Peyer's patch (tissue), 4 donors: Measurements from ENCODE around the gene SYNGR1. TPM values are rescaled to one million over a fixed set of nuclear protein-coding genes. Genes with fewer than 3 reads are reported as not detected.

ENCODE experiments used
- DNase-seq, 3 donors: peaks; one replicate each; pipeline ENCODE4 v3.0.0-alpha.2; 2017 to 2019
- H3K27ac ChIP-seq, 4 donors: fragments of 200-600 bp; sonication (generic); one replicate each; pipeline ENCODE4 v1.5.1; 2016 to 2019
- H3K27me3 ChIP-seq, 2 donors: fragments of 200-600 bp; sonication (generic); one replicate each; pipeline ENCODE4 v1.5.1; 2019
- H3K36me3 ChIP-seq, 3 donors: fragments of 200-600 bp; sonication (generic); one replicate each; pipeline ENCODE4 v1.5.1; 2016 to 2019
- H3K4me1 ChIP-seq, 4 donors: fragments of 200-600 bp; sonication (generic); one replicate each; pipeline ENCODE4 v1.5.1; 2016 to 2019
- H3K4me3 ChIP-seq, 4 donors: fragments of 200-600 bp; sonication (generic); 1 replicate in 3 of 4; 2 replicates in 1 of 4; pipeline ENCODE4 v1.5.1; 2016 to 2019; ENCODE audit warnings: mild to moderate bottlenecking in 1 of 4
- H3K9me3 ChIP-seq, 4 donors: fragments of 200-600 bp; sonication (generic); one replicate each; pipeline ENCODE4 v1.5.1; 2016 to 2019; ENCODE audit warnings: mild to moderate bottlenecking in 1 of 4
- POLR2A ChIP-seq, 2 donors: fragments of 450-650 bp; IDR thresholded peaks; one replicate each; pipeline ENCODE4 v1.5.1; 2017; ENCODE audit warnings: antibody characterized with exemption in 2 of 2, mild to moderate bottlenecking in 2 of 2, moderate library complexity in 2 of 2
- total RNA-seq, 4 donors: library from RNA; depleted of rRNA; stranded (reverse); fragments of >200 nt; gene quantifications; one replicate each; pipeline ENCODE4 v1.1.0, GENCODE V29; 2016
- TF ChIP-seq, protein P1 (sequence below), 6 experiments: fragments of 450-650 bp in 4 of 6; fragments of 200-600 bp in 2 of 6; sonication (generic) in 1 of 6; IDR thresholded peaks; one replicate each; pipeline ENCODE4 v1.5.1; 2017 to 2019; ENCODE audit warnings: antibody characterized with exemption in 6 of 6, mild to moderate bottlenecking in 3 of 6, moderate library complexity in 1 of 6

SYNGR1 gene
- total RNA-seq, 4 donors from 2014 or later = 0.35 to 22.3 (median 2.5) TPM

DNA sequence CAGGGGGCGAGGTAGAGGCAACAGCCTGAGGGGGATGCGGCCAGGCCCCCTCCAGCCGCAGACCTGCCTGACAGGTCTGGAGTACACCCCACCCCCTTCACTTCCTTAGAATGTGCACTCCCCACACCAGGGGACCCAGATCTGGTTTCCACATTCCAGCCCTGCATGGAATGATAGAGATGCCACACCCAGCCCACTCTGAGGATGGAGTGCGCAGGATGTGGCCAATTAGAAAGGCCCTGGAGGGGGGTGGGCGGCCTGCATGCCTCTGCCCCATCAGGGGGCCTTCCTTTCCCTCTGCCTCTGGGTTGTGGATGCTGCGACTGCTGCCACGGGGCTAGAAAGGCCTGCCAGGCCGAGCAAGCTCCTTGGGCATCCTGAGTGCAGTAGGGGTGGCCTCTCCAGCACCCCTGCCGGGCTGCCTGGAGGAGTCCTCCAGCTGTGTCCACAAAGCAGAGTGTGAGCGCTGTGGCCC is 78.8 kb downstream of the SYNGR1 start:
- no peak for DNase-seq
- peaks cover 0 to 82% (median 0%) of the 10 kb centered on the region in 3 donors for H3K36me3 ChIP-seq
- no peaks in the 10 kb centered on the region for H3K4me1 ChIP-seq
- H3K4me3 ChIP-seq = no peak overlapping the region
- H3K27ac ChIP-seq = no peak overlapping the region
- TF ChIP-seq, protein P1, sequence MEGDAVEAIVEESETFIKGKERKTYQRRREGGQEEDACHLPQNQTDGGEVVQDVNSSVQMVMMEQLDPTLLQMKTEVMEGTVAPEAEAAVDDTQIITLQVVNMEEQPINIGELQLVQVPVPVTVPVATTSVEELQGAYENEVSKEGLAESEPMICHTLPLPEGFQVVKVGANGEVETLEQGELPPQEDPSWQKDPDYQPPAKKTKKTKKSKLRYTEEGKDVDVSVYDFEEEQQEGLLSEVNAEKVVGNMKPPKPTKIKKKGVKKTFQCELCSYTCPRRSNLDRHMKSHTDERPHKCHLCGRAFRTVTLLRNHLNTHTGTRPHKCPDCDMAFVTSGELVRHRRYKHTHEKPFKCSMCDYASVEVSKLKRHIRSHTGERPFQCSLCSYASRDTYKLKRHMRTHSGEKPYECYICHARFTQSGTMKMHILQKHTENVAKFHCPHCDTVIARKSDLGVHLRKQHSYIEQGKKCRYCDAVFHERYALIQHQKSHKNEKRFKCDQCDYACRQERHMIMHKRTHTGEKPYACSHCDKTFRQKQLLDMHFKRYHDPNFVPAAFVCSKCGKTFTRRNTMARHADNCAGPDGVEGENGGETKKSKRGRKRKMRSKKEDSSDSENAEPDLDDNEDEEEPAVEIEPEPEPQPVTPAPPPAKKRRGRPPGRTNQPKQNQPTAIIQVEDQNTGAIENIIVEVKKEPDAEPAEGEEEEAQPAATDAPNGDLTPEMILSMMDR (IDR thresholded peaks at IDR 0.05) = no peak
- no peak for TF ChIP-seq POLR2A (IDR thresholded peaks at IDR 0.05)
- H3K27me3 ChIP-seq = no peaks in the 10 kb centered on the region
- H3K9me3 ChIP-seq = no peaks in the 10 kb centered on the region

DNA sequence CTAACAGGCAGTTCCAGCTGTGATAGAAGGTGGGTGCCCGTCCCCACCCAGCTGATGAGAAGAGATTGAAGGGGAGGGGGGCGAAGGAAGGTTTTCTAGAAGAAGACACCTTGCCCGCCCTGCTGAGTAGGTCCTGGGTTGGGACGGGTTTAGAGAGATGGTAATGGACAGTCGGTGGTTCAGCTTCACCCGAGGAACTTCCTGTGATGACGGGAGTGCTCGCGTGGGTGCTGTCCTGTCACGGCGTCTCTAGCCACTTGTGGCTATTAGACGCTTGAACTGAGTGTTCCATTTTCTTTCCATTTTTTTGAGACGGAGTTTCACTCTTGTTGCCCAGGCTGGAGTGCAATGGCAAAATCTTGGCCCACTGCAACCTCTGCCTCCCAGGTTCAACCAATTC is 79.4 kb downstream of the SYNGR1 start:
- H3K4me3 ChIP-seq = no peak overlapping the region
- no peaks in the 10 kb centered on the region for H3K27me3 ChIP-seq
- no peak overlapping the region for H3K27ac ChIP-seq
- DNase-seq = no peak
- TF ChIP-seq, protein P1 (IDR thresholded peaks at IDR 0.05) = no peak
- no peak for TF ChIP-seq POLR2A (IDR thresholded peaks at IDR 0.05)
- no peaks in the 10 kb centered on the region for H3K4me1 ChIP-seq
- H3K36me3 ChIP-seq = peaks cover 0 to 84% (median 0%) of the 10 kb centered on the region in 3 donors
- H3K9me3 ChIP-seq = no peaks in the 10 kb centered on the region

GRCh38 chr22:39429916-39430575 is 80.3 kb downstream of the SYNGR1 start:
- H3K36me3 ChIP-seq = peaks cover 0 to 77% (median 0%) of the 10 kb centered on the region in 3 donors
- peak overlapping the region in 2 of 4 donors; percentile 61 to 76 for H3K27ac ChIP-seq
- no peak for DNase-seq
- no peaks in the 10 kb centered on the region for H3K27me3 ChIP-seq
- H3K9me3 ChIP-seq = no peaks in the 10 kb centered on the region
- no peaks in the 10 kb centered on the region for H3K4me1 ChIP-seq
- no peak overlapping the region for H3K4me3 ChIP-seq
- no peak for TF ChIP-seq POLR2A (IDR thresholded peaks at IDR 0.05)
- TF ChIP-seq, protein P1 (IDR thresholded peaks at IDR 0.05) = no peak

DNA sequence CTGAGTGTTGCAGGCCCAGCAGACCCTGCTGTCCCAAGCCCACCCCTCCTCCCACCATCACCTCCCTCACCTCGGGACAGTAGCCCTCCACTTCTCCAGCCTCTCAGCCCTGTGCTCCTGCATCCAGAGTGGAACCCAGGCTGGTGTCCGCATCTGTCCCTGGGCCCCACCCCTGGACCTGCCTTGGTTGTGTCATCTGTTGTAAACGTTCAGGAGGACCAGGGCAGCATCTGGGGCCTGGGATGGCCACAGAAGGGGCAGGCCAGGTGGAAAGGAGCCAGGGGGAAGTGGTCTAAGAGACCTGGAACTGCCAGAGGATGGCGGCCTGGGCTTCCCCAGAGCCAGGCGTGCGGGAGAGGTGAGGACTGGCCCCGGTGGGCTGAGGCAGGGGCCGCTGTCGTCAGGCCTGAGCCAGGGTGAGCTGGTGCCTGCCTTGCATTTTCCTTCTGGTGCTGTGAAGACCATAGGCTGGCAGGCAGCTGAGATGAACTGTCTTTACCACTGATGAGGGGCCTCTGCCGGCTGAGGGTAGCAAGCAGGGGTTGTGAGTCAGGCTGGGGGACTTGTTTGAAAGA is 80.9 kb downstream of the SYNGR1 start:
- TF ChIP-seq POLR2A (IDR thresholded peaks at IDR 0.05) = no peak
- TF ChIP-seq, protein P1 (IDR thresholded peaks at IDR 0.05) = no peak
- DNase-seq = no peak
- Histone ChIP-seq H3K36me3 (peaks cover 0 to 76% (median 0%) of the 10 kb centered on the region in 3 donors), H3K4me1 (no peaks in the 10 kb centered on the region), H3K27me3 (no peaks in the 10 kb centered on the region), H3K9me3 (no peaks in the 10 kb centered on the region), H3K27ac (peak overlapping the region in 3 of 4 donors; percentile 53 to 76 (median 61)), H3K4me3 (no peak overlapping the region)

GRCh38 chr22:39431216-39431801 is 81.5 kb downstream of the SYNGR1 start:
- DNase-seq = no peak
- H3K4me1 ChIP-seq = no peaks in the 10 kb centered on the region
- peak overlapping the region in 3 of 4 donors; percentile 53 to 76 (median 61) for H3K27ac ChIP-seq
- H3K36me3 ChIP-seq = peaks cover 0 to 70% (median 0%) of the 10 kb centered on the region in 3 donors
- no peaks in the 10 kb centered on the region for H3K27me3 ChIP-seq
- TF ChIP-seq POLR2A (IDR thresholded peaks at IDR 0.05) = no peak
- TF ChIP-seq, protein P1 (IDR thresholded peaks at IDR 0.05) = no peak
- no peak overlapping the region for H3K4me3 ChIP-seq
- no peaks in the 10 kb centered on the region for H3K9me3 ChIP-seq
